ENCODE data around the gene F12. TPM values are rescaled to one million over a fixed set of nuclear protein-coding genes. Genes with fewer than 3 reads are reported as not detected.
A peak's percentile ranks its signal among the peaks of the same experiment; 100 is the strongest.

Gene F12
- total RNA-seq, 4 donors from 2014 or later, result 0.38 to 3.0 (median 0.63) TPM

GRCh38 chr5:177455661-177456590 is 46.6 kb upstream of the F12 start:
- DNase-seq (ENCODE audit: low spot score), result peak; percentile 97
- peak; percentile 43 for ATAC-seq (ENCODE audit: low FRiP score)
- TF ChIP-seq, protein P1, sequence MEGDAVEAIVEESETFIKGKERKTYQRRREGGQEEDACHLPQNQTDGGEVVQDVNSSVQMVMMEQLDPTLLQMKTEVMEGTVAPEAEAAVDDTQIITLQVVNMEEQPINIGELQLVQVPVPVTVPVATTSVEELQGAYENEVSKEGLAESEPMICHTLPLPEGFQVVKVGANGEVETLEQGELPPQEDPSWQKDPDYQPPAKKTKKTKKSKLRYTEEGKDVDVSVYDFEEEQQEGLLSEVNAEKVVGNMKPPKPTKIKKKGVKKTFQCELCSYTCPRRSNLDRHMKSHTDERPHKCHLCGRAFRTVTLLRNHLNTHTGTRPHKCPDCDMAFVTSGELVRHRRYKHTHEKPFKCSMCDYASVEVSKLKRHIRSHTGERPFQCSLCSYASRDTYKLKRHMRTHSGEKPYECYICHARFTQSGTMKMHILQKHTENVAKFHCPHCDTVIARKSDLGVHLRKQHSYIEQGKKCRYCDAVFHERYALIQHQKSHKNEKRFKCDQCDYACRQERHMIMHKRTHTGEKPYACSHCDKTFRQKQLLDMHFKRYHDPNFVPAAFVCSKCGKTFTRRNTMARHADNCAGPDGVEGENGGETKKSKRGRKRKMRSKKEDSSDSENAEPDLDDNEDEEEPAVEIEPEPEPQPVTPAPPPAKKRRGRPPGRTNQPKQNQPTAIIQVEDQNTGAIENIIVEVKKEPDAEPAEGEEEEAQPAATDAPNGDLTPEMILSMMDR (IDR thresholded peaks at IDR 0.05), result peak in 2 of 3 donors; percentile 31 to 44

DNA sequence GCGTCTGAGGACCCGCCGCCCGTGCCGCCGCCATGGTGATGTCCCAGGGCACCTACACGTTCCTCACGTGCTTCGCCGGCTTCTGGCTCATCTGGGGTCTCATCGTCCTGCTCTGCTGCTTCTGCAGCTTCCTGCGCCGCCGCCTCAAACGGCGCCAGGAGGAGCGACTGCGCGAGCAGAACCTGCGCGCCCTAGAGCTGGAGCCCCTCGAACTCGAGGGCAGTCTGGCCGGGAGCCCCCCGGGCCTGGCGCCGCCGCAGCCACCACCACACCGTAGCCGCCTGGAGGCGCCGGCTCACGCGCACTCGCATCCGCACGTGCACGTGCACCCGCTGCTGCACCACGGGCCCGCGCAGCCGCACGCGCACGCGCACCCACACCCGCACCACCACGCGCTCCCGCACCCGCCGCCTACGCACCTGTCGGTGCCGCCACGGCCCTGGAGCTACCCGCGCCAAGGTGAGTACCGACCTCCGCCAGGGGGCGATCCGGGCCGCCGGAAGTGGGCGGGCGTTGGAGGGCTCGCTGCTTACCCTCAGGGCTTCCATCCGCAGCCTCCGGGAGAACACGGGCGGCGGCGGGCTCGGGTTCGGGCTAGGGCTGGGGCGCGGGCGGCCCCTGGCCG is 45.8 kb upstream of the F12 start:
- peak; percentile 66 for ATAC-seq (ENCODE audit: low FRiP score)
- peak; percentile 67 for DNase-seq (ENCODE audit: low spot score)
- TF ChIP-seq, protein P1 (IDR thresholded peaks at IDR 0.05), result peak in 2 of 3 donors; percentile 46 to 47

DNA sequence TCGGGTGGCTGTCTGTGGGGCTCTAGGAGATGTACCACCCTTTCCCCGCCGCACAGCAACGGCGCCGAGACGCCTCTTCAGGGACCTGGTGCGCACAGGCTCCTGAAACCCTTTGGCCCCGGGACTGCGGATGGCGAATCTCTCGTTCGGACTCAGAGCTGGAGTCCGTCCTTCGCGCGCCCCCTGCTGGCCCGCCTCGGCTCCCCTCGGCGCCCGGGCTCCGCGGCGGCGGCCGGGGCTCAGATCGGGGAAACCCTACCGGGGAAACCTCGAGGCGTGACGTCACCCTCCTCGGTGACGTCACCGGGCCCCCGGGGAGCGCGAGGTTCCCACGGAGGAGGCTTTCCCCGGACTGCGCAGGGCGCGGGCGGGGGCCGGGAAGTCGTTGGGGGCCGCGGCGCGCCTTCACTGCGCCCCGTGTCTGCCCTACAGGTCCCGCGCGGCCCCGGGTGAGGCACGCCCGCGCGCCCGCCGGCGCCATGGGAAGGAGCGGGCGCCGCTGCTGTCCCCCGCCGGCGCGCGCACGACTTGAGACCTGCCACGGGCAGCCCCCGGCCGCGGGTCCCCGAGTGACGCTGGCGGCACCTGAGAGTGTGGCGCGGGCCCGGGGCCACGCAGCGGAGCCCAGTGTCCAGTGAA is 45.2 kb upstream of the F12 start:
- DNase-seq (ENCODE audit: low spot score) (peak; percentile 88), ATAC-seq (ENCODE audit: low FRiP score) (peak; percentile 74)
- TF ChIP-seq, protein P1 (IDR thresholded peaks at IDR 0.05), result peak in 2 of 3 donors; percentile 90 to 94

DNA sequence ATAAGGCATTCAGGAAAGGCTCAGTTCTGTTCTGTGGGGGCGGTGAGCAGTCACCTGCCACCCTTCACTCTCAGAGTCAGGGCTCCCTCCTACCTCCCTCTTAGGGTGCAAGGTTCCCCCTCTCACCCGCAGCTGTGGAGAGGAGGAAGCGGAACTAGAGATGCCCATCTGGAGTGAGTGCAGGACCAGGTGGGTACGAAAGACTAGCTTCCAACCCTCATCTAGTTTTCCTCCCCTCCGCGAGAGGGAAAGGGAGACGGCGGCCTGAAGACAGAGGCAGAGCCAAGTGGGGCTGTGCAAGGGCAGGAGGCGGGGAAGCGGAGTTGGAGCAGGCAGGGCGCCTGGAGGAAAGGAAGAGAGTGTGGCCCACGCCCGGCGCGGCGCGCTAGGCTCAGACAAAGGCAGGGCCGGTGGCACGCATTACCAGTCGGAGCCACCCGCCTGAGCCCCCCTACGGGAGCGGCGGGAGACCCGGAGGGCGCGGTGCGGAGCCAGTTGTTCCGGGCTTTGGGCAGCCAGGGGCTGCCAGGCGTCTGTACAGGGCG is 44.6 kb upstream of the F12 start:
- DNase-seq (ENCODE audit: low spot score) (no peak), ATAC-seq (ENCODE audit: low FRiP score) (no peak)
- TF ChIP-seq, protein P1 (IDR thresholded peaks at IDR 0.05), result no peak

- TF ChIP-seq, protein P1 (IDR thresholded peaks at IDR 0.05), result no peak
- ATAC-seq (ENCODE audit: low FRiP score), result no peak
- no peak for DNase-seq (ENCODE audit: low spot score)
Measured at GRCh38 chr5:177452688-177453638, 43.6 kb upstream of the F12 start.

Measured in omental fat pad (tissue), 4 donors.